Measurements from ENCODE around the gene RGSL1. TPM values are rescaled to one million over a fixed set of nuclear protein-coding genes. Genes with fewer than 3 reads are reported as not detected.
"Not testable (repeated sequence)": the region's sequence is repeated elsewhere in the genome, so short reads cannot be mapped to it uniquely, and the experiment has no call there.

RGSL1 gene
- total and polyA plus RNA-seq, 3 experiments from 2014 or later, result not detected

- no peak overlapping the region for H3K27ac ChIP-seq (ENCODE audit: low read depth, low read length)
- no peaks in the 10 kb centered on the region for H3K4me1 ChIP-seq (ENCODE audit: insufficient read depth, low read length)
- Mint-ChIP-seq H3K27ac (no peak overlapping the region), H3K9me3 (peaks cover 38 to 50% (median 41%) of the 10 kb centered on the region in 5 donors), H3K4me3 (no peak overlapping the region), H3K27me3 (peaks cover 15 to 39% of the 10 kb centered on the region in 2 donors), H3K36me3 (peaks cover 0 to 14% (median 2%) of the 10 kb centered on the region in 3 donors), H3K4me1 (no peaks in the 10 kb centered on the region)
- no peak for DNase-seq
- H3K4me3 ChIP-seq (ENCODE audit: low read length), result no peak overlapping the region
- peaks cover 4% of the 10 kb centered on the region for H3K27me3 ChIP-seq (ENCODE audit: insufficient read depth, low read length, poor library complexity, severe bottlenecking)
- no peaks in the 10 kb centered on the region for H3K36me3 ChIP-seq (ENCODE audit: insufficient read depth, low read length)
- no peaks in the 10 kb centered on the region for H3K9me3 ChIP-seq (ENCODE audit: low read length)
- ChIA-PET POLR2A (no interaction called here), CTCF (no interaction called here)
Measured at GRCh38 chr1:182520736-182521135, 70.8 kb downstream of the RGSL1 start.

- Histone ChIP-seq H3K4me3 (ENCODE audit: low read length) (no peak overlapping the region), H3K4me1 (ENCODE audit: insufficient read depth, low read length) (no peaks in the 10 kb centered on the region), H3K27me3 (ENCODE audit: insufficient read depth, low read length, poor library complexity, severe bottlenecking) (peaks cover 4% of the 10 kb centered on the region), H3K9me3 (ENCODE audit: low read length) (no peaks in the 10 kb centered on the region), H3K27ac (ENCODE audit: low read depth, low read length) (no peak overlapping the region), H3K36me3 (ENCODE audit: insufficient read depth, low read length) (no peaks in the 10 kb centered on the region)
- Mint-ChIP-seq H3K4me3 (no peak overlapping the region), H3K36me3 (peaks cover 0 to 19% (median 2%) of the 10 kb centered on the region in 3 donors), H3K27ac (no peak overlapping the region), H3K9me3 (peaks cover 27 to 51% (median 31%) of the 10 kb centered on the region in 5 donors), H3K4me1 (no peaks in the 10 kb centered on the region), H3K27me3 (peaks cover 16 to 41% of the 10 kb centered on the region in 2 donors)
- no peak for DNase-seq
- POLR2A ChIA-PET, result no interaction called here
- CTCF ChIA-PET, result no interaction called here
Measured at GRCh38 chr1:182525342-182525741, 75.4 kb downstream of the RGSL1 start.

- Histone ChIP-seq H3K27me3 (ENCODE audit: insufficient read depth, low read length, poor library complexity, severe bottlenecking) (peaks cover 2% of the 10 kb centered on the region), H3K4me1 (ENCODE audit: insufficient read depth, low read length) (no peaks in the 10 kb centered on the region), H3K9me3 (ENCODE audit: low read length) (no peaks in the 10 kb centered on the region), H3K27ac (ENCODE audit: low read depth, low read length) (no peak overlapping the region), H3K4me3 (ENCODE audit: low read length) (no peak overlapping the region), H3K36me3 (ENCODE audit: insufficient read depth, low read length) (no peaks in the 10 kb centered on the region)
- H3K36me3 Mint-ChIP-seq, result peaks cover 0 to 19% (median 2%) of the 10 kb centered on the region in 3 donors
- peaks cover 27 to 43% (median 31%) of the 10 kb centered on the region in 5 donors for H3K9me3 Mint-ChIP-seq
- CTCF ChIA-PET, result no interaction called here
- DNase-seq, result no peak
- no peak overlapping the region for H3K4me3 Mint-ChIP-seq
- no peak overlapping the region for H3K27ac Mint-ChIP-seq
- POLR2A ChIA-PET, result no interaction called here
- peaks cover 7 to 30% of the 10 kb centered on the region in 2 donors for H3K27me3 Mint-ChIP-seq
- H3K4me1 Mint-ChIP-seq, result no peaks in the 10 kb centered on the region
Measured at GRCh38 chr1:182527680-182528079, 77.7 kb downstream of the RGSL1 start.

DNA sequence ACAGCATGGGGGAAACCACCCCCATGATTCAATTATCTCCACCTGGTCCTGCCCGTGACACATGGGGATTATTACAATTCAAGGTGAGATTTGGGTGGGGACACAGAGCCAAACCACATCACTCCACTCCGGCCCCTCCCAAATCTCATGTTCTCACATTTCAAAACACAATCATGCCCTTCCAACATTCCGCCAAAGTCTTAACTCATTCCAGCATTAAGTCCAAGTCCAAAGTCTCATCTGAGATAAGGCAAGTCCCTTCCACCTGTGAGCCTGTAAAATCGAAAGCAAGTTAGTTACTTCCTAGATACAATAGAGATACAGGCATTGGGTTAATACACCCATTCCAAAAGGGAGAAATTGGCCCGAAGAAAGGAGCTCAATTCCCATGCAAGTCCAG lies 78.3 kb downstream of the RGSL1 start:
- DNase-seq; H3K27ac Mint-ChIP-seq; H3K4me1 Mint-ChIP-seq; H3K36me3 ChIP-seq (ENCODE audit: insufficient read depth, low read length); H3K27ac ChIP-seq (ENCODE audit: low read depth, low read length); H3K27me3 ChIP-seq (ENCODE audit: insufficient read depth, low read length, poor library complexity, severe bottlenecking); H3K9me3 ChIP-seq (ENCODE audit: low read length); CTCF ChIA-PET; H3K4me3 ChIP-seq (ENCODE audit: low read length); POLR2A ChIA-PET; H3K4me1 ChIP-seq (ENCODE audit: insufficient read depth, low read length); H3K4me3 Mint-ChIP-seq: not testable (repeated sequence)
- H3K36me3 Mint-ChIP-seq, result peaks cover 0 to 19% (median 2%) of the 10 kb centered on the region in 3 donors
- peaks cover 26 to 42% (median 31%) of the 10 kb centered on the region in 5 donors for H3K9me3 Mint-ChIP-seq
- peaks cover 7 to 28% of the 10 kb centered on the region in 2 donors for H3K27me3 Mint-ChIP-seq

- no peaks in the 10 kb centered on the region for H3K9me3 ChIP-seq (ENCODE audit: low read length)
- CTCF ChIA-PET, result no interaction called here
- H3K4me3 Mint-ChIP-seq, result no peak overlapping the region
- H3K27ac ChIP-seq (ENCODE audit: low read depth, low read length), result no peak overlapping the region
- H3K4me1 ChIP-seq (ENCODE audit: insufficient read depth, low read length), result no peaks in the 10 kb centered on the region
- no peak for DNase-seq
- peaks cover 0 to 3% (median 0%) of the 10 kb centered on the region in 5 donors for H3K9me3 Mint-ChIP-seq
- no peaks in the 10 kb centered on the region for H3K4me1 Mint-ChIP-seq
- no peak overlapping the region for H3K4me3 ChIP-seq (ENCODE audit: low read length)
- peaks cover 2 to 14% of the 10 kb centered on the region in 2 donors for H3K27me3 Mint-ChIP-seq
- peaks cover 0 to 5% (median 0%) of the 10 kb centered on the region in 3 donors for H3K36me3 Mint-ChIP-seq
- H3K36me3 ChIP-seq (ENCODE audit: insufficient read depth, low read length), result no peaks in the 10 kb centered on the region
- POLR2A ChIA-PET, result no interaction called here
- H3K27me3 ChIP-seq (ENCODE audit: insufficient read depth, low read length, poor library complexity, severe bottlenecking), result no peaks in the 10 kb centered on the region
- no peak overlapping the region for H3K27ac Mint-ChIP-seq
Measured at GRCh38 chr1:182533896-182534295, 84.0 kb downstream of the RGSL1 start.

DNA sequence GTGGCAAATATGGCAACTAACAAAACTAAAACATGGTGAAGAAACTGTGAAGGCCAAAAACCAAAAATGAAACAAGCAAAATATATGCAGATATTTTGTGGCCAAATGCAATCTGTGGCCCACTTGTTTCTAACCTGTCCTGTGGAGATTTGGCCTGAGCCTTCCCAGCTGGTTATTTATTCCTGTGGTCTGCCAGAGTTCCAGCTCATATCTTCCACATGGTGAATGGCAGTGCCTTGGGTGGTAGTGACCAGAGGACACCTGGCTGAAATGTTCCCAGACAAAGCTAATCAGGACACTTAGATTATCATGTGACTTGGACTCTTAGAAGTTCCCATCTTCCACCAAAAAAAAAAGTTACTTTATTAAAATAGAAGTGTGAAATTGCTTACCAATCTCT lies 99.4 kb downstream of the RGSL1 start:
- Histone ChIP-seq H3K27ac (ENCODE audit: low read depth, low read length) (no peak overlapping the region), H3K9me3 (ENCODE audit: low read length) (no peaks in the 10 kb centered on the region), H3K4me3 (ENCODE audit: low read length) (no peak overlapping the region), H3K36me3 (ENCODE audit: insufficient read depth, low read length) (no peaks in the 10 kb centered on the region), H3K27me3 (ENCODE audit: insufficient read depth, low read length, poor library complexity, severe bottlenecking) (no peaks in the 10 kb centered on the region), H3K4me1 (ENCODE audit: insufficient read depth, low read length) (no peaks in the 10 kb centered on the region)
- Mint-ChIP-seq H3K4me1 (no peaks in the 10 kb centered on the region), H3K4me3 (no peak overlapping the region), H3K36me3 (peaks cover 0 to 11% (median 1%) of the 10 kb centered on the region in 3 donors), H3K9me3 (peaks cover 0 to 16% (median 9%) of the 10 kb centered on the region in 5 donors), H3K27ac (no peak overlapping the region), H3K27me3 (peaks cover 11 to 35% of the 10 kb centered on the region in 2 donors)
- DNase-seq, result no peak
- ChIA-PET CTCF (no interaction called here), POLR2A (no interaction called here)

- Histone ChIP-seq H3K9me3 (ENCODE audit: low read length) (no peaks in the 10 kb centered on the region), H3K4me1 (ENCODE audit: insufficient read depth, low read length) (no peaks in the 10 kb centered on the region), H3K27me3 (ENCODE audit: insufficient read depth, low read length, poor library complexity, severe bottlenecking) (no peaks in the 10 kb centered on the region), H3K36me3 (ENCODE audit: insufficient read depth, low read length) (no peaks in the 10 kb centered on the region), H3K4me3 (ENCODE audit: low read length) (no peak overlapping the region), H3K27ac (ENCODE audit: low read depth, low read length) (no peak overlapping the region)
- H3K4me1 Mint-ChIP-seq, result no peaks in the 10 kb centered on the region
- H3K9me3 Mint-ChIP-seq, result peaks cover 0 to 16% (median 9%) of the 10 kb centered on the region in 5 donors
- H3K27me3 Mint-ChIP-seq, result peaks cover 11 to 30% of the 10 kb centered on the region in 2 donors
- H3K36me3 Mint-ChIP-seq, result peaks cover 0 to 11% (median 1%) of the 10 kb centered on the region in 3 donors
- DNase-seq, result no peak
- ChIA-PET POLR2A (no interaction called here), CTCF (no interaction called here)
- H3K27ac Mint-ChIP-seq, result no peak overlapping the region
- H3K4me3 Mint-ChIP-seq, result no peak overlapping the region
Measured at GRCh38 chr1:182549811-182550210, 99.9 kb downstream of the RGSL1 start.

DNA sequence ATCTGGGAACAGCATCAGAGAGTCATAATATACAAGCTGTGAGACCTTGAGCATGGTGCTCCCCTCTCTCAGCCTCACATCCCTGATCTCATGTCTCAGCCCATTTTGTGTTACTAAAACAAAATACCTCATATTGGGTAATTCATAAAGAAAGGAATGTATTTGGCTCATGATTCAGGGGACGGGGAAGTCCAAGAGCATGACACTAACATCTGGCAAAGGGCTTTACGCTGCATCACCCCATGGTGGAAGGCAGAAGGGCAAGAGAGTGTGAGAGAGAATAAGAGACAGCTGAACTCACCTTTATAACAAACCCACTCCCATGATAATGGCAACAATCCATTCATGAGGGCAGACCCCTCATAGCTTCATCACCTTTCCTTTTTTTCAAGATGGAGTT lies 102.6 kb downstream of the RGSL1 start:
- no peak for DNase-seq
- no peak overlapping the region for H3K4me3 Mint-ChIP-seq
- peaks cover 6 to 15% of the 10 kb centered on the region in 2 donors for H3K27me3 Mint-ChIP-seq
- H3K4me3 ChIP-seq (ENCODE audit: low read length), result no peak overlapping the region
- no peaks in the 10 kb centered on the region for H3K9me3 ChIP-seq (ENCODE audit: low read length)
- peak overlapping the region in 1 of 8 donors; percentile 8 for H3K27ac Mint-ChIP-seq
- no peak overlapping the region for H3K27ac ChIP-seq (ENCODE audit: low read depth, low read length)
- CTCF ChIA-PET, result no interaction called here
- H3K4me1 ChIP-seq (ENCODE audit: insufficient read depth, low read length), result no peaks in the 10 kb centered on the region
- H3K36me3 Mint-ChIP-seq, result peaks cover 0 to 11% (median 1%) of the 10 kb centered on the region in 3 donors
- no peaks in the 10 kb centered on the region for H3K27me3 ChIP-seq (ENCODE audit: insufficient read depth, low read length, poor library complexity, severe bottlenecking)
- POLR2A ChIA-PET, result no interaction called here
- H3K36me3 ChIP-seq (ENCODE audit: insufficient read depth, low read length), result no peaks in the 10 kb centered on the region
- no peaks in the 10 kb centered on the region for H3K4me1 Mint-ChIP-seq
- H3K9me3 Mint-ChIP-seq, result peaks cover 0 to 16% (median 9%) of the 10 kb centered on the region in 5 donors

GRCh38 chr1:182555493-182555892 lies 105.5 kb downstream of the RGSL1 start:
- no peaks in the 10 kb centered on the region for H3K9me3 ChIP-seq (ENCODE audit: low read length)
- no peaks in the 10 kb centered on the region for H3K4me1 ChIP-seq (ENCODE audit: insufficient read depth, low read length)
- H3K4me3 Mint-ChIP-seq, result no peak overlapping the region
- no peaks in the 10 kb centered on the region for H3K36me3 ChIP-seq (ENCODE audit: insufficient read depth, low read length)
- H3K4me1 Mint-ChIP-seq, result no peaks in the 10 kb centered on the region
- no peaks in the 10 kb centered on the region for H3K27me3 ChIP-seq (ENCODE audit: insufficient read depth, low read length, poor library complexity, severe bottlenecking)
- no peak overlapping the region for H3K27ac ChIP-seq (ENCODE audit: low read depth, low read length)
- ChIA-PET POLR2A (no interaction called here), CTCF (no interaction called here)
- H3K4me3 ChIP-seq (ENCODE audit: low read length), result no peak overlapping the region
- H3K36me3 Mint-ChIP-seq, result peaks cover 0 to 6% (median 1%) of the 10 kb centered on the region in 3 donors
- DNase-seq, result no peak
- H3K9me3 Mint-ChIP-seq, result peaks cover 0 to 16% (median 9%) of the 10 kb centered on the region in 5 donors
- H3K27ac Mint-ChIP-seq, result no peak overlapping the region
- peaks cover 4 to 9% of the 10 kb centered on the region in 2 donors for H3K27me3 Mint-ChIP-seq
